Keratinocyte (primary cell): ENCODE results near the gene SST. TPM values are rescaled to one million over a fixed set of nuclear protein-coding genes. Genes with fewer than 3 reads are reported as not detected.

Source experiments
- DNase-seq: peaks from one replicate; pipeline ENCODE4 v3.0.0-alpha.2; 2011; ENCODE audit warnings: low read depth, missing footprints, low spot score
- FAIRE-seq: peaks from 2 replicates; lab custom pipeline; 2011; peaks lifted over from hg19 to GRCh38; lab: Jason Lieb, UNC
- H2AFZ ChIP-seq: 2 replicates; pipeline ENCODE4 v1.6.0; 2012; ENCODE audit warnings: low read length, control low read depth, inconsistent platforms; ENCODE audit not compliant: control insufficient read depth
- H3K27ac ChIP-seq: 2 replicates; pipeline ENCODE4 v1.5.1; 2011; ENCODE audit warnings: low read length; ENCODE audit not compliant: control insufficient read depth, insufficient read depth
- H3K27me3 ChIP-seq: 3 replicates; pipeline ENCODE4 v1.6.0; 2011; ENCODE audit warnings: low read length; ENCODE audit not compliant: control insufficient read depth, insufficient read depth; ENCODE audit errors: extremely low read depth
- H3K36me3 ChIP-seq, 2 experiments: 2 replicates in 1 of 2; 3 replicates in 1 of 2; pipeline ENCODE4 v1.5.1; 2011; ENCODE audit warnings: low read length in 2 of 2, mild to moderate bottlenecking in 1 of 2; ENCODE audit not compliant: control insufficient read depth in 2 of 2, insufficient read depth in 2 of 2; ENCODE audit errors: extremely low read depth in 1 of 2
- H3K4me1 ChIP-seq: 3 replicates; pipeline ENCODE4 v1.5.1; 2011; ENCODE audit warnings: low read length; ENCODE audit not compliant: control insufficient read depth, insufficient read depth; ENCODE audit errors: extremely low read depth
- H3K4me2 ChIP-seq: 3 replicates; pipeline ENCODE4 v1.6.0; 2011; ENCODE audit warnings: low read depth, low read length; ENCODE audit not compliant: control insufficient read depth, insufficient read depth; ENCODE audit errors: extremely low read depth
- H3K4me3 ChIP-seq, 3 experiments: fragments of 200-600 bp in 1 of 3; sonication (generic) in 1 of 3; 2 replicates in 2 of 3; 3 replicates in 1 of 3; pipeline ENCODE4 v1.5.1; 2011 to 2016; ENCODE audit warnings: low read length in 3 of 3, mild to moderate bottlenecking in 3 of 3, control low read depth in 2 of 3, inconsistent platforms in 1 of 3, low read depth in 1 of 3, mixed read lengths in 1 of 3, mixed run types in 1 of 3, moderate library complexity in 1 of 3; ENCODE audit not compliant: control insufficient read depth in 2 of 3, insufficient read depth in 2 of 3; ENCODE audit errors: extremely low read depth in 1 of 3
- H3K79me2 ChIP-seq: 2 replicates; pipeline ENCODE4 v1.6.0; 2012; ENCODE audit warnings: low read length; ENCODE audit not compliant: control insufficient read depth, insufficient read depth
- H3K9ac ChIP-seq: 3 replicates; pipeline ENCODE4 v1.6.0; 2011; ENCODE audit warnings: low read length; ENCODE audit not compliant: control insufficient read depth, insufficient read depth; ENCODE audit errors: extremely low read depth
- H3K9me1 ChIP-seq: 3 replicates; pipeline ENCODE4 v1.6.0; 2011; ENCODE audit warnings: low read length; ENCODE audit not compliant: control insufficient read depth, insufficient read depth; ENCODE audit errors: extremely low read depth
- H3K9me3 ChIP-seq: 2 replicates; pipeline ENCODE4 v1.5.1; 2012; ENCODE audit warnings: low read depth, low read length; ENCODE audit not compliant: control insufficient read depth
- H4K20me1 ChIP-seq: 3 replicates; pipeline ENCODE4 v1.6.0; 2011; ENCODE audit warnings: low read length; ENCODE audit not compliant: control insufficient read depth, insufficient read depth; ENCODE audit errors: extremely low read depth
- EZH2 ChIP-seq: IDR thresholded peaks from one replicate; pipeline ENCODE4 v1.6.1; 2012; ENCODE audit warnings: inconsistent platforms, mild to moderate bottlenecking, low read length, moderate library complexity
- dilution Hi-C: fragments of 300-500 bp; cut with MboI; formaldehyde crosslinking; loops from one replicate; pipeline ENCODE4 v1.7.0; 2020; ENCODE audit warnings: low sequenced_read_pairs; ENCODE audit not compliant: extremely low pct_ligation_motif_present
- polyA plus RNA-seq, 5 experiments: library from polyadenylated mRNA; depleted of rRNA in 3 of 5; stranded (reverse) in 3 of 5; stranded (forward) in 1 of 5; unstranded in 1 of 5; fragments of >200 nt; gene quantifications; 1 replicate in 1 of 5; 2 replicates in 3 of 5; 3 replicates in 1 of 5; pipeline versions ENCODE4 v1.2.1 to v1.2.3, GENCODE V29; 2011 to 2012; ENCODE audit warnings: missing spikeins in 2 of 5, low read depth in 1 of 5, low replicate concordance in 1 of 5
- TF ChIP-seq, protein P1 (sequence below), 3 experiments: IDR thresholded peaks in 1 of 3; conservative IDR thresholded peaks in 1 of 3; optimal IDR thresholded peaks in 1 of 3; 2 replicates in 2 of 3; 3 replicates in 1 of 3; pipeline versions ENCODE3 to v1.5.1; 2011; ENCODE audit warnings: low read length in 3 of 3, mild to moderate bottlenecking in 3 of 3, moderate library complexity in 2 of 3, control low read depth in 1 of 3, inconsistent platforms in 1 of 3; ENCODE audit not compliant: insufficient read depth in 2 of 3; ENCODE audit errors: extremely low read depth in 1 of 3

Gene SST
- polyA plus RNA-seq, 1 donor (not counting 4 experiments of a cell fraction or from before 2014, with no cell fraction given) = not detected

DNA sequence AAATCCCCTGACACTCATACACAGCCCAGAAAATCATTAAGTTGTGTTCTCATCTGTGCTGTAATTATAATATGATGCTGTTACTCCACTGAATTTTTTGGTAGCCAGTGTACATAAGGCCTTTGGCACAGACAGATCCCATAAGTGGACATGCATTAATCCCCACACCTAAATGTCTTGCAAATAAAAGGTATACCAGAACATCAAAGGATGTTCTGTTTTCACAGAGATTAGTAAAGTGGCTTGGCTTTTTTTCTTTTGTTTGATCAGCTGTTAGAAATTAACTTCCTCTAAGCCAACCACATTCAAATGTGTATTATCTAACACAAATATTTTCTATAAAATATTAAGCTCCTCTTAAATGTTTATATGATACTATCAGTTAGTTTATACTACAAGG is 2.7 kb downstream of the SST start:
- no peak overlapping the region for H3K27ac ChIP-seq
- DNase-seq = no peak
- no peaks in the 10 kb centered on the region for H4K20me1 ChIP-seq
- H3K9ac ChIP-seq = no peak overlapping the region
- no peaks in the 10 kb centered on the region for H3K4me1 ChIP-seq
- H3K27me3 ChIP-seq = peaks cover 20% of the 10 kb centered on the region
- no peak overlapping the region for H2AFZ ChIP-seq
- no peaks in the 10 kb centered on the region for H3K79me2 ChIP-seq
- FAIRE-seq = no peak
- no peak overlapping the region for H3K4me2 ChIP-seq
- dilution Hi-C loops = no loop called here
- no peaks in the 10 kb centered on the region for H3K9me1 ChIP-seq
- no peak for TF ChIP-seq EZH2
- TF ChIP-seq, protein P1, sequence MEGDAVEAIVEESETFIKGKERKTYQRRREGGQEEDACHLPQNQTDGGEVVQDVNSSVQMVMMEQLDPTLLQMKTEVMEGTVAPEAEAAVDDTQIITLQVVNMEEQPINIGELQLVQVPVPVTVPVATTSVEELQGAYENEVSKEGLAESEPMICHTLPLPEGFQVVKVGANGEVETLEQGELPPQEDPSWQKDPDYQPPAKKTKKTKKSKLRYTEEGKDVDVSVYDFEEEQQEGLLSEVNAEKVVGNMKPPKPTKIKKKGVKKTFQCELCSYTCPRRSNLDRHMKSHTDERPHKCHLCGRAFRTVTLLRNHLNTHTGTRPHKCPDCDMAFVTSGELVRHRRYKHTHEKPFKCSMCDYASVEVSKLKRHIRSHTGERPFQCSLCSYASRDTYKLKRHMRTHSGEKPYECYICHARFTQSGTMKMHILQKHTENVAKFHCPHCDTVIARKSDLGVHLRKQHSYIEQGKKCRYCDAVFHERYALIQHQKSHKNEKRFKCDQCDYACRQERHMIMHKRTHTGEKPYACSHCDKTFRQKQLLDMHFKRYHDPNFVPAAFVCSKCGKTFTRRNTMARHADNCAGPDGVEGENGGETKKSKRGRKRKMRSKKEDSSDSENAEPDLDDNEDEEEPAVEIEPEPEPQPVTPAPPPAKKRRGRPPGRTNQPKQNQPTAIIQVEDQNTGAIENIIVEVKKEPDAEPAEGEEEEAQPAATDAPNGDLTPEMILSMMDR (optimal IDR thresholded peaks at IDR 0.05 in 1 of 3, IDR thresholded peaks at IDR 0.05 in 1 of 3, conservative IDR thresholded peaks at IDR 0.05 in 1 of 3; ENCODE audit: extremely low read depth in 1 of 3, insufficient read depth in 2 of 3, low read length in 3 of 3) = no peak
- no peaks in the 10 kb centered on the region for H3K36me3 ChIP-seq
- H3K9me3 ChIP-seq = no peaks in the 10 kb centered on the region
- H3K4me3 ChIP-seq = no peak overlapping the region

DNA sequence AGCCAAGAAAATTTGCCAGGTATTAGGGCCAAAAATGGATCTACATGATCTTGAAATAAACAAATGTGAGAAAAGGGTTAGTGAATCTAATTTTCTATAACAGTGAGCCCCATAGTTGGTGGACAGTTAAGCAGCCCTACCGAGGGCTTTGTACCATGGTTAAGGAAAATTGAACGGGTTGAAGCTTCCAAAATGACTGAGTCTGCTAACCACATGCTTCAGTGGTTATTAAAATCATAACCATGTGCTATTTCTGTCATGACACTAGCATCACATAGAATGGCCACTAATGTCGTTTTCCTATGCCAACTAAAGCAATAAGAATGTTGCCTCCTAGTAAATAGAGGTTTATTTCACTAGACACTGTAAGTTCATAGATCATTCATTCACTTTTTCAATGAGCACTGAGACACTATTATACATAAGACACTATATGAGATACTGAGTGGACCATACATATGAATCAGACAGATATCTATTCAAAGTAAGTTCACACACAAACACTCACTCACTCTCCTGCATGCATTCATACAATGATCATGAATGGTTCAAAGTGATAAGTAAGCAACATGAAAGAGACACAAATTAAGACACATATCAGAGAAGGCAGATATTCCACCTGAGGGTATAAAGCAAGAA is 4.3 kb downstream of the SST start:
- Histone ChIP-seq H3K9me3 (no peaks in the 10 kb centered on the region), H3K27me3 (peaks cover 15% of the 10 kb centered on the region)
- no peak for TF ChIP-seq EZH2

DNA sequence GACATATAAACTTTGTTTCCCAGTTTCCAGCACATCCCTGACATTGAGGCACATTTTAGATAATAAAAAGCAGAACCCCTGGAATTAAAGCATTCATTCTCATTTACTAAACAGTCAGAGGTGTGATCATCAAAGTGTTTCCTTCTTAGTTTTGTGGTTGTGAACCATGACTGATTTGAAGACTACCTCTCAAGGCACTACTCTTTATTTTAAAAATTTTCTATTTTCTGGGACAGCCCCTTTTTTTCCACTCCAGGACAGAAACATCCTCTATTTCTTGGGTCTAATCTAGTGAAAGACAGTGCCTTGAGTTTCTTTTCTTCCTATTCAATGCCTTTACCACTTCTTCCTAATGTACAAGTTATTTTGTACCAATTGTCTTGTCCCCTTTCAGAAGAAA is 5.2 kb downstream of the SST start:
- no peak overlapping the region for H2AFZ ChIP-seq
- H4K20me1 ChIP-seq = no peaks in the 10 kb centered on the region
- H3K9me3 ChIP-seq = no peaks in the 10 kb centered on the region
- H3K9me1 ChIP-seq = no peaks in the 10 kb centered on the region
- no peak overlapping the region for H3K4me3 ChIP-seq
- H3K36me3 ChIP-seq = no peaks in the 10 kb centered on the region
- H3K4me2 ChIP-seq = no peak overlapping the region
- H3K79me2 ChIP-seq = no peaks in the 10 kb centered on the region
- TF ChIP-seq, protein P1 (optimal IDR thresholded peaks at IDR 0.05 in 1 of 3, IDR thresholded peaks at IDR 0.05 in 1 of 3, conservative IDR thresholded peaks at IDR 0.05 in 1 of 3; ENCODE audit: extremely low read depth in 1 of 3, insufficient read depth in 2 of 3, low read length in 3 of 3) = no peak
- TF ChIP-seq EZH2 = no peak
- H3K27me3 ChIP-seq = peaks cover 7% of the 10 kb centered on the region
- no peak for DNase-seq
- no peak for FAIRE-seq
- H3K27ac ChIP-seq = no peak overlapping the region
- dilution Hi-C loops = no loop called here
- no peaks in the 10 kb centered on the region for H3K4me1 ChIP-seq
- H3K9ac ChIP-seq = no peak overlapping the region

More for the DNA sequence above, 4.3 kb downstream of the SST start:
- DNase-seq = no peak
- H2AFZ ChIP-seq = no peak overlapping the region
- no peak overlapping the region for H3K4me3 ChIP-seq
- no peaks in the 10 kb centered on the region for H3K9me1 ChIP-seq
- H3K9ac ChIP-seq = no peak overlapping the region
- FAIRE-seq = no peak
- H3K4me2 ChIP-seq = no peak overlapping the region
- no peak overlapping the region for H3K27ac ChIP-seq
- H4K20me1 ChIP-seq = no peaks in the 10 kb centered on the region
- H3K4me1 ChIP-seq = no peaks in the 10 kb centered on the region
- no peaks in the 10 kb centered on the region for H3K36me3 ChIP-seq
- no peaks in the 10 kb centered on the region for H3K79me2 ChIP-seq
- dilution Hi-C loops = no loop called here
